Measurements from ENCODE around the gene S100A4.

Gene S100A4

DNA sequence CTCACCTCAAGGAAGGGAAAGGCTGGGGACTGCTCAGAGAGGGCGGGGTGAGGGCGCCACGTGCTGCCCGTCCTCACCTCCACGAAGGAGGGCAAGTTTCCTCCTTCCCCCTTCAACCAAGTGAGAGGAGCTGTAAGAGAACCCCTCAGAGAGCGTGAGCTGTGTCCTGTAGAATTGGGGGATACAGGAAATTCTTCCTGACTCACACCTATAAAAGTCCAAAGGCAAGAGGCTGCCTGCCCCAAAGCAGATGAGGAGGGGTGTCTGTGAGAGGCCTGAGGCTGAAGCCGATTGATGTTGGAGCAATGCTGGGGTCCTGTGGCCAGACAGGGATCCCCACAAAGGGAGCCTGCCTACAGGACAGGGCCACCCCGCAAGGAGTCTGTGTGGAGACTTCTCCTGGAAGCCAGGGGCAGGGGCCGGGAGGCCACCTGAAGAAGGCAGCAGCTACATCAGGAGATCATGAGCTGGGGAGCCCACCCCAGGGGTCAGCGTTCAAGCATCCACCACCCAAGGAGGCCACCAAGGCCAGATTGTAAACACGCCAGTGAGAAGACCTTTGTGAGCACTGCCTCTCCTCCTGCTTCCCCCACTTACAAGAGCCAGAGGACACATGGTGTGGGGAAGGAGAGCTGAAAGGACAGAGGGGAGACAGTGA, 37.6 kb downstream of the S100A4 start:
- no peak for DNase-seq (ENCODE audit: low read depth)

DNA sequence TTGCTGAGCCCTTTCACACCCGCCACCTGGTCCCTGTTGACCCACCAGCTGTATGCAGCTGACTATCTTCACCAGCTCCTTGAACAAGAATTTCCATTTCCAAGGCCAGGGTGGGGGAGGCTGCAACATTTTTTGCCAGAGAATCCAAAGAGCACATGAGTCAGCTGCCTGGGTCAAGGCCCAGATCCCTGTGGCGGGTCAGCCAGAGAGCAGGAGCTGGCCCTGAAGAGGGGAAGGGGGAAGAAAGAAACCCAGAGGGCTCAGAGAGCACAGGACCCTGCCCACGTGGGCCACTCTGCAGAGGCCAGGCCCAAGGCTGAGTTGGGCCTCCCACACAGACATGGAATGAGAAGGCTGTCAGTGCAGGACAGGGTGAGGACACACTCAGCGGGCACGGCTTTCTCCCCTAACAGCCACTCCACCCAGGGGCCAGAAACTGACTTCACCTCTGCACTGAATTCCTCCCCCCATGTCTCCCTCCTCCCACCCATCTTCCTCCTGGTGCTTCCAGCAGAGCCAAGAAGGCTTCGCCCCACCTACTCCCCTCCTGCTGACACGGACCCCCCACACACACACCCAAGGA, 38.7 kb downstream of the S100A4 start:
- no peak for DNase-seq (ENCODE audit: low read depth)

DNA sequence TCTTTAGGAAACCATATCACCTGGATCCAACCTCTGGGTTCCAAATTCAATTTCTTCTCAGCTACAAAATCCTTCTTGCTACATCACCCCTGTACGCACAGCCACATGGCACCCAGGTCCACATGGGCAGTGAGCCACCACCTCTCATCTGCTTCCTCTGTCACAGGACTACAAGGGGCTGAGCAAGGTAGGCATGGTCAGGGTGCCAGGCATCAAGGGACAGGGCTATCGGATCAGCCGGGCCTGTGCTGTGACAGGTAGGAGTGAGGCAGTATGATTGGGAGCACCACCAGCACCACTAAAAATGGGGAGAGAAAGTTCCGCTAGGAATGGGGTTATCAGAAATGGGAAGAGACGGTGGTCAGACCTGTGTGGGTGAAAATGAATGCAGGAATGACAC, 39.2 kb downstream of the S100A4 start:
- DNase-seq (ENCODE audit: low read depth) = no peak

DNA sequence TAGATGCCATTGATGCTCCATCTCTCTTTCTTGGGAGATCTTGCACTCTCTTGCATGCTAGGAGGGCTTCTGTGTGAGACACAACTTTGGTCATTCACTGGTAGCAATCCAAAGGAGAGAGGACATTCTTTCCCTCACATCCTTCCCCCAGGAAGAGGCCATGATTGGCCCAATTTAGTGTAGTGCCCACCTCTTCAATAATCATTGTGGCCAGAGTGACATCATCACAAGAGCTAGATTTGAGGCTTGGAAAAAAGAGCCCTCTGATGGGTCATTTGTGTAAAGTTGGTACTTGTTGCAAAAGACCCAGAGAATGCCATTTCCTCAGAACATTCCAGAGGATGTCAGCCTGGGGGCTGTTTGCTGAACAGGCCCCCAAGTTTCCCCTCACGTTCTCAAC, 40.0 kb downstream of the S100A4 start:
- no peak for DNase-seq (ENCODE audit: low read depth)

DNA sequence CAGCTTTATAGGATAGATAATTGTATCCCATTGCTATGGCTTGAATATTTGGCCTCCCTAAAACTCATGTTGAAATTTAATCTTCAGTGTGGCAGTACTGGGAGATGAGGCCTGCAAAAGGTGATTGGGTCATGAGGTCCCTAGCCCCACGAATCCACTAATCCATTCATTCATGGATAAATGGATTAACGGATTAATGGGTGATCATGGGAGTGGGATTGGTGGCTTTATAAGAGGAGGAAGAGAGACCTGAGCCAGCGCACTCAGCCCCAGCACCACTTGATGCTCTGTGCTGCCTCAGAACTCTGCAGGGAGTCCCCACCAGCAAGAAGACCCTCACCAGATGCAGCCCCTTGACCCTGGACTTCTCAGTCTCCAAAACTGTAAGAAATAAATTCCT, 41.8 kb downstream of the S100A4 start:
- DNase-seq (ENCODE audit: low read depth) = no peak

DNA sequence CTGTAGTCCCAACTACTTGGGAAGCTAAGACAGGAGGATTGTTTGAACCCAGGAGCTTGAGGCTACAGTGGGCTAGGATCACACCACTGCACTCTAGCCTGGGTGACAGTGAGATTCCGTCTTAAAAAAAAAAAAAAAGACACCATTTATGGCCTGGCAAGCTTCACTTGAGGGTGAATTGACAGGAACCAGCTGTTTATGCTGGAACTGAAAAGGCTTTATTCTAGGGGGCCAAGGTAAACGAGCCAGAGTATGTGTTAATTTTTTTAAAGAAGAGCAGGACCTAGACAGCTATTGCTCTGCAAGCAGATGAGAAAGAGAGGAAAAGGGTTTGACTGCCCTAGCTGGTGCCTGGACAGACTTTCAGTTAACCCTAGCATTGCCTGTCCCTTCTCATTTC, 46.9 kb downstream of the S100A4 start:
- DNase-seq (ENCODE audit: low read depth) = no peak

DNA sequence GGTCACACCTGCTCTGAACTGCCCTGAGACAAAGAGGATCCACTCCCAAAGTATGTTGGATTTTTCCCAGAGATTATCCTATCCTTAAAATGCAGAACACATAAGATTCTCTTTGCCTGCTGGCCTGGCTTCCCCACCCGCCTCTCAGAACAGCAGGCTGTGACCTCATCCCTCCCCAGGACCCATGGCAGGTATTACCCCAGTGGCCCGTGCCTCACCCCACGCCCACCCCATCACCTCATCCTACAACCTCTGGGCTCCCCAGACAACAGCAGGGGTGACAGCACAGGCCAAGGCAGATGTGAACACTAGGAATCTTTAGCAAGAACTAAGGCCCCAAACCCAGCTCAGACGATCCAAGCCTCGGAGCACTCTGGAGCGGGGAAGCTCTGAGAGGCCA, 50.1 kb downstream of the S100A4 start:
- no peak for DNase-seq (ENCODE audit: low read depth)

DNA sequence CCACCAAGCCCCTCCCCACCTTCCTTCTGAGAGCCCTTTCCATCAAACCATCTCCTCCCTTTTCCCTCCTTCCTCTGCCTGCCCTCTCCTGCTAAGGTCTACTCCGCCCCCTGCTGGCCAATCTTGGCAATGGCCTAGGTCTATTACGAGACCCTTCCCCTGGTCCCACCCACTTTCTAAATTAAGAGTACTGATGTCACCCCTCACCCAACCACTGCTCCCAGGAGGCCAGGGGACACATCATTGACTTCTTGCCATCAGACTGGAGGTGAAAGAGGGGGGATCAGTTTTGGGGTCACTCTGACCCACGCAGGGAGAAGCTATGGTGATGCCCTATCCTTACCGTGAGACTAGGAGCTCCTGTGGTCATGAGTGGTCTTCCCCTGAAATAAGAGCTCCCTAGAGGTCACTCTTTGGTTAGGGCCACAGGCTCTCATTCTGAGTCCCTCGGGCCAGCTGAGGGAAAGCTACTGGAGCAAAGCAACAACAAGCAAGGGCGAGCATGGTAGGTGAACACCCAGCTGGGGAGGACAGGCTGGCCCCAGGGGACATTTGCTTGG, 50.5 kb downstream of the S100A4 start:
- DNase-seq (ENCODE audit: low read depth) = peak; percentile 54

Measured in activated T-helper 9 cell treated with anti-CD3 and anti-CD28 coated beads, Interleukin-2, amount 50 U/mL, for 16 hours (primary cell).